Left lung (tissue), 10 donors: ENCODE data around the gene DHPS. TPM values are rescaled to one million over a fixed set of nuclear protein-coding genes. Genes with fewer than 3 reads are reported as not detected.
A peak's percentile ranks its signal among the peaks of the same experiment; 100 is the strongest.

ENCODE experiments used
- ATAC-seq: fragments of 200-7000 bp; cut with Tn5 transposase; one replicate; pipeline ENCODE4 v1.9.1; 2020; ENCODE audit warnings: moderate library complexity
- DNase-seq, 4 donors: peaks; one replicate each; pipeline ENCODE4 v3.0.0-alpha.2; 2013 to 2020
- H3K27ac ChIP-seq, 2 donors: fragments of 200-600 bp; sonication (generic) in 1 of 2; one replicate each; pipeline versions ENCODE4 v1.5.0 to v1.8.0; 2020 to 2021
- H3K27me3 ChIP-seq, 2 donors: fragments of 200-600 bp; sonication (generic) in 1 of 2; one replicate each; pipeline versions ENCODE4 v1.5.0 to v1.8.0; 2020 to 2021
- H3K36me3 ChIP-seq, 2 donors: fragments of 200-600 bp; sonication (generic) in 1 of 2; one replicate each; pipeline versions ENCODE4 v1.5.0 to v1.8.0; 2020 to 2021
- H3K4me1 ChIP-seq, 2 donors: fragments of 200-600 bp; one replicate each; pipeline ENCODE4 v1.8.0; 2021
- H3K4me3 ChIP-seq, 2 donors: fragments of 200-600 bp; sonication (generic) in 1 of 2; one replicate each; pipeline versions ENCODE4 v1.5.0 to v1.8.0; 2020 to 2021; ENCODE audit warnings: mild to moderate bottlenecking in 1 of 2
- H3K9me3 ChIP-seq, 2 donors: fragments of 200-600 bp; sonication (generic) in 1 of 2; one replicate each; pipeline versions ENCODE4 v1.5.0 to v1.8.0; 2020 to 2021
- CTCF ChIP-seq, 2 donors: fragments of 200-600 bp; sonication (generic) in 1 of 2; IDR thresholded peaks; one replicate each; pipeline versions ENCODE4 v1.5.0 to v1.8.0; 2021; ENCODE audit warnings: antibody characterized with exemption in 2 of 2
- intact Hi-C, 2 donors: fragments of 100-400 bp; cut with DNase I; formaldehyde crosslinking; loops; one replicate each; pipeline versions ENCODE4 v1.11.2 to v1.14.2; 2022
- polyA plus RNA-seq, 6 donors: library from polyadenylated mRNA; unstranded; fragments of 120-200 nt; gene quantifications; one replicate each; pipeline ENCODE4 v1.2.1, GENCODE V29; 2013; ENCODE audit not compliant: insufficient read length in 6 of 6
- total RNA-seq, 2 donors: library from RNA; stranded (reverse); fragmentation: NEBNext Ultra II Directional; extraction: Animal tissue kit (Norgen Biotek cat#: 25700); gene quantifications; one replicate each; pipeline ENCODE4 v1.2.1, GENCODE V29; 2021
- donor health status: DM: no; HTN: yes; CAD: no.
- donor health status: DM: no; HTN: no; CAD: no.

Gene DHPS
- total and polyA plus RNA-seq, 8 donors = 63.8 to 96.9 (median 82.8) TPM

GRCh38 chr19:12664406-12665280, 17.0 kb downstream of the DHPS start:
- Histone ChIP-seq H3K4me3 (peak overlapping the region in 1 of 2 donors; percentile 82), H3K9me3 (no peaks in the 10 kb centered on the region), H3K4me1 (peaks cover 15 to 41% of the 10 kb centered on the region in 2 donors), H3K27ac (peak overlapping the region in 1 of 2 donors; percentile 76), H3K36me3 (peaks cover 0 to 55% of the 10 kb centered on the region in 2 donors), H3K27me3 (no peaks in the 10 kb centered on the region)
- intact Hi-C loops = no loop called here
- DNase-seq (no peak), ATAC-seq (no peak)
- TF ChIP-seq CTCF (IDR thresholded peaks at IDR 0.05) = no peak

GRCh38 chr19:12660980-12661379, 20.7 kb downstream of the DHPS start:
- H3K36me3 ChIP-seq = peaks cover 0 to 91% of the 10 kb centered on the region in 2 donors

DNA sequence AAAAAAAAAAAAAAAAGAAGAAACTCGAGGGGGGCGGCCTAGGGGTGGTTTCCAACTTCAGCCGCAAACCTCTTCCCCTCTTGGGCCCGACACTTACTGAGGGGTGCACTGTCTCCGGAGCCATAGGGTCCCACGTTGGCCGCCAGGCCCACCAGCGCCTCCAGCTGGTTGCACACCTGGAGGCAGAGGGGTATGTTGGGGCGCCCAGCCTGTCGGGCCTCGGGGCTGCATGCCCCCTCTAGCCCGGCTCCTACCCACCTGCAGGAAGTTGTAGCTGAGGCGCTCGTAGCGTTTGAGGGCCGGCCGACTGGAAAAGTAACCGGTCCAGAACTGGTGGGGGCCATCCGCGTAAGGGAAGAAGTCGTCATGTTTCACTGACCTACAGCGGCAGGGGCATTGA, 23.7 kb downstream of the DHPS start:
- no peak for ATAC-seq
- Histone ChIP-seq H3K36me3 (peaks cover 0 to 100% of the 10 kb centered on the region in 2 donors), H3K4me1 (no peaks in the 10 kb centered on the region), H3K9me3 (no peaks in the 10 kb centered on the region), H3K4me3 (no peak overlapping the region), H3K27ac (no peak overlapping the region), H3K27me3 (no peaks in the 10 kb centered on the region)
- TF ChIP-seq CTCF (IDR thresholded peaks at IDR 0.05) = no peak
- DNase-seq = no peak
- intact Hi-C loops = no loop called here

More at GRCh38 chr19:12660980-12661379, 20.7 kb downstream of the DHPS start:
- H3K4me1 ChIP-seq = peaks cover 3 to 20% of the 10 kb centered on the region in 2 donors
- H3K27ac ChIP-seq = no peak overlapping the region
- H3K9me3 ChIP-seq = no peaks in the 10 kb centered on the region
- intact Hi-C loops = no loop called here
- TF ChIP-seq CTCF (IDR thresholded peaks at IDR 0.05) = no peak
- DNase-seq (no peak), ATAC-seq (no peak)
- no peaks in the 10 kb centered on the region for H3K27me3 ChIP-seq
- no peak overlapping the region for H3K4me3 ChIP-seq

- TF ChIP-seq CTCF (IDR thresholded peaks at IDR 0.05) = no peak
- Histone ChIP-seq H3K27me3 (no peaks in the 10 kb centered on the region), H3K36me3 (peaks cover 0 to 100% of the 10 kb centered on the region in 2 donors), H3K27ac (no peak overlapping the region), H3K4me3 (no peak overlapping the region), H3K4me1 (no peaks in the 10 kb centered on the region), H3K9me3 (no peaks in the 10 kb centered on the region)
- intact Hi-C loops = no loop called here
- DNase-seq = no peak
- no peak for ATAC-seq
Observed at GRCh38 chr19:12656899-12657571, 24.6 kb downstream of the DHPS start.

DNA sequence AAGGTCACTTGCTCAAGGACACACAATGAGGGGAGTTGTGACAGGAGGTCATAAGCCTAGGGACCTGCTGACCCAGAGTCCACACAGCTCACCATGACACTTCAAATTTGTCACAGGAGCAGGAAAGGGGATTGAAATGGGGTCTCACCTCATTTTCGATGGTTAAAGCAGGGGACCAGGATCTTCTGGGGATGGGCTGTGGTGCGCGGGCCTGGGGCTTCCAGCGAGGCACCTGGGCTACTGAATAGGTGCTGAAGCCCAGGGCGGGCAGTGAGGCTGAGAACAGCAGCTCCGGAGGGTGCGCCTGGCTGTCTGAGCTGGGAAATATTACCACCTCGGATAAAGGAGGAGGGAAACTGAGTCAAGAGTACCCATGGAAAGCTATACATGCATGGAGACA, 26.1 kb downstream of the DHPS start:
- Histone ChIP-seq H3K27me3 (no peaks in the 10 kb centered on the region), H3K4me1 (no peaks in the 10 kb centered on the region), H3K36me3 (peaks cover 0 to 94% of the 10 kb centered on the region in 2 donors), H3K27ac (no peak overlapping the region), H3K9me3 (no peaks in the 10 kb centered on the region), H3K4me3 (no peak overlapping the region)
- DNase-seq (no peak), ATAC-seq (no peak)
- TF ChIP-seq CTCF (IDR thresholded peaks at IDR 0.05) = no peak
- intact Hi-C loops = no loop called here
